Stimulated activated naive CD8-positive, alpha-beta T cell treated with anti-CD3 and anti-CD28 coated beads, Interleukin-15, Interleukin-2, amounts not matched to agents 100 ng/mL and 50 ng/mL, for 24 hours (primary cell): ENCODE data around the gene RGPD5.
"Not testable (repeated sequence)": the region's sequence is repeated elsewhere in the genome, so short reads cannot be mapped to it uniquely, and the experiment has no call there.

Source experiments
- H3K27ac Mint-ChIP-seq: one replicate; pipeline ENCODE4 v1.8.0; 2021; ENCODE audit warnings: mild to moderate bottlenecking, mixed read lengths
- H3K27me3 Mint-ChIP-seq: one replicate; pipeline ENCODE4 v1.8.0; 2021; ENCODE audit warnings: mixed read lengths
- H3K36me3 Mint-ChIP-seq: one replicate; pipeline ENCODE4 v1.8.0; 2021; ENCODE audit warnings: low read depth, mixed read lengths
- H3K4me1 Mint-ChIP-seq: one replicate; pipeline ENCODE4 v1.8.0; 2021; ENCODE audit warnings: low read depth, mixed read lengths
- H3K4me3 Mint-ChIP-seq: one replicate; pipeline ENCODE4 v1.8.0; 2021; ENCODE audit warnings: mild to moderate bottlenecking, mixed read lengths
- H3K9me3 Mint-ChIP-seq: one replicate; pipeline ENCODE4 v1.8.0; 2021; ENCODE audit warnings: mixed read lengths

Gene RGPD5

GRCh38 chr2:109871129-109871751 lies 77.1 kb downstream of the RGPD5 start:
- not testable (repeated sequence) for H3K4me3 Mint-ChIP-seq, H3K27ac Mint-ChIP-seq, H3K4me1 Mint-ChIP-seq, H3K36me3 Mint-ChIP-seq, H3K27me3 Mint-ChIP-seq, H3K9me3 Mint-ChIP-seq

- H3K4me3 Mint-ChIP-seq, H3K9me3 Mint-ChIP-seq, H3K27ac Mint-ChIP-seq, H3K4me1 Mint-ChIP-seq, H3K27me3 Mint-ChIP-seq, H3K36me3 Mint-ChIP-seq: not testable (repeated sequence)
Measured at GRCh38 chr2:109876625-109877024, 82.5 kb downstream of the RGPD5 start.

GRCh38 chr2:109882112-109882511 lies 88.0 kb downstream of the RGPD5 start:
- not testable (repeated sequence) for H3K4me3 Mint-ChIP-seq, H3K36me3 Mint-ChIP-seq, H3K9me3 Mint-ChIP-seq, H3K27ac Mint-ChIP-seq, H3K27me3 Mint-ChIP-seq, H3K4me1 Mint-ChIP-seq

GRCh38 chr2:109888414-109888813 lies 94.3 kb downstream of the RGPD5 start:
- not testable (repeated sequence) for H3K9me3 Mint-ChIP-seq, H3K27ac Mint-ChIP-seq, H3K4me3 Mint-ChIP-seq, H3K36me3 Mint-ChIP-seq, H3K4me1 Mint-ChIP-seq, H3K27me3 Mint-ChIP-seq

- not testable (repeated sequence) for H3K27me3 Mint-ChIP-seq, H3K9me3 Mint-ChIP-seq, H3K27ac Mint-ChIP-seq, H3K4me1 Mint-ChIP-seq, H3K4me3 Mint-ChIP-seq, H3K36me3 Mint-ChIP-seq
Measured at GRCh38 chr2:109889909-109890308, 95.8 kb downstream of the RGPD5 start.

GRCh38 chr2:109891024-109891423 lies 96.9 kb downstream of the RGPD5 start:
- H3K4me3 Mint-ChIP-seq, H3K4me1 Mint-ChIP-seq, H3K36me3 Mint-ChIP-seq, H3K27ac Mint-ChIP-seq, H3K27me3 Mint-ChIP-seq, H3K9me3 Mint-ChIP-seq: not testable (repeated sequence)

- H3K4me1 Mint-ChIP-seq, H3K36me3 Mint-ChIP-seq, H3K4me3 Mint-ChIP-seq, H3K27me3 Mint-ChIP-seq, H3K27ac Mint-ChIP-seq, H3K9me3 Mint-ChIP-seq: not testable (repeated sequence)
Measured at GRCh38 chr2:109893736-109894135, 99.6 kb downstream of the RGPD5 start.

GRCh38 chr2:109894141-109894540 lies 100.0 kb downstream of the RGPD5 start:
- not testable (repeated sequence) for H3K36me3 Mint-ChIP-seq, H3K4me3 Mint-ChIP-seq, H3K4me1 Mint-ChIP-seq, H3K27me3 Mint-ChIP-seq, H3K27ac Mint-ChIP-seq, H3K9me3 Mint-ChIP-seq

- H3K27ac Mint-ChIP-seq, H3K9me3 Mint-ChIP-seq, H3K4me1 Mint-ChIP-seq, H3K36me3 Mint-ChIP-seq, H3K4me3 Mint-ChIP-seq, H3K27me3 Mint-ChIP-seq: not testable (repeated sequence)
Measured at GRCh38 chr2:109895090-109895869, 101.2 kb downstream of the RGPD5 start.

GRCh38 chr2:109896212-109896611 lies 102.1 kb downstream of the RGPD5 start:
- H3K9me3 Mint-ChIP-seq, H3K4me1 Mint-ChIP-seq, H3K4me3 Mint-ChIP-seq, H3K27me3 Mint-ChIP-seq, H3K27ac Mint-ChIP-seq, H3K36me3 Mint-ChIP-seq: not testable (repeated sequence)

- not testable (repeated sequence) for H3K4me3 Mint-ChIP-seq, H3K9me3 Mint-ChIP-seq, H3K36me3 Mint-ChIP-seq, H3K4me1 Mint-ChIP-seq, H3K27me3 Mint-ChIP-seq, H3K27ac Mint-ChIP-seq
Measured at GRCh38 chr2:109897769-109898461, 103.8 kb downstream of the RGPD5 start.

- not testable (repeated sequence) for H3K4me3 Mint-ChIP-seq, H3K36me3 Mint-ChIP-seq, H3K27me3 Mint-ChIP-seq, H3K4me1 Mint-ChIP-seq, H3K9me3 Mint-ChIP-seq, H3K27ac Mint-ChIP-seq
Measured at GRCh38 chr2:109898462-109899336, 104.6 kb downstream of the RGPD5 start, which contains the start of gene LIMS3. Gene LIMS3 (plus strand): TSS chr2:109898688. CDS start chr2:109898729, 41 bp downstream.

GRCh38 chr2:109905796-109906195 lies 111.7 kb downstream of the RGPD5 start:
- H3K9me3 Mint-ChIP-seq, H3K27me3 Mint-ChIP-seq, H3K4me3 Mint-ChIP-seq, H3K36me3 Mint-ChIP-seq, H3K4me1 Mint-ChIP-seq, H3K27ac Mint-ChIP-seq: not testable (repeated sequence)
